Upper lobe of left lung (tissue), 4 donors: ENCODE data around the gene TBC1D32.

Experiments
- POLR2A ChIP-seq, 4 donors: fragments of 450-650 bp; IDR thresholded peaks; one replicate each; pipeline ENCODE4 v1.5.1; 2016 to 2017; ENCODE audit warnings: antibody characterized with exemption in 4 of 4, mild to moderate bottlenecking in 2 of 4
- POLR2AphosphoS5 ChIP-seq, 2 donors: sonication (generic); formaldehyde crosslinking; IDR thresholded peaks; one replicate each; pipeline ENCODE4 v1.5.1; 2017; ENCODE audit warnings: antibody characterized with exemption in 2 of 2
- TF ChIP-seq, protein P1 (sequence below), 6 experiments: fragments of 450-650 bp in 4 of 6; fragments of 200-600 bp in 2 of 6; sonication (generic) in 2 of 6; IDR thresholded peaks; one replicate each; pipeline ENCODE4 v1.5.1; 2016 to 2019; ENCODE audit warnings: antibody characterized with exemption in 6 of 6

DNA sequence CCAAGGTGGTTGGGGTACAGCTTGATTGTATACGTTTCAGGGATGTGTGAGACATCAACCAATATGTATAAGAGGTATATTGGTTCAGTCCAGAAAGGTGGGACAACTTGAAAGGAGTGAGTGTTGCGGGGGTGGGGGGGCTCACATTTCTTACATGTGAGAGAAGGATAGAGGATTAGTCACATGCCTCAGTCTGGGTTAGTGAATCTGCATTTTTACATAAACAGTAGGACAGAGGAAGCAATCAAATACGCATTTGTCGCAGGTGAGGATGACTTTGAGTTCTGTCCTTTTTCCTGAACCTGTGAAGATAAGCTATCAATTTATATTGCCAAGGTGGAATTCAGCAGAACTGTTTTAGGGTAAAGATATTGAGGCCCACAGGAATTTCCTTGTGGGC, 42.1 kb upstream of the TBC1D32 start:
- TF ChIP-seq, protein P1, sequence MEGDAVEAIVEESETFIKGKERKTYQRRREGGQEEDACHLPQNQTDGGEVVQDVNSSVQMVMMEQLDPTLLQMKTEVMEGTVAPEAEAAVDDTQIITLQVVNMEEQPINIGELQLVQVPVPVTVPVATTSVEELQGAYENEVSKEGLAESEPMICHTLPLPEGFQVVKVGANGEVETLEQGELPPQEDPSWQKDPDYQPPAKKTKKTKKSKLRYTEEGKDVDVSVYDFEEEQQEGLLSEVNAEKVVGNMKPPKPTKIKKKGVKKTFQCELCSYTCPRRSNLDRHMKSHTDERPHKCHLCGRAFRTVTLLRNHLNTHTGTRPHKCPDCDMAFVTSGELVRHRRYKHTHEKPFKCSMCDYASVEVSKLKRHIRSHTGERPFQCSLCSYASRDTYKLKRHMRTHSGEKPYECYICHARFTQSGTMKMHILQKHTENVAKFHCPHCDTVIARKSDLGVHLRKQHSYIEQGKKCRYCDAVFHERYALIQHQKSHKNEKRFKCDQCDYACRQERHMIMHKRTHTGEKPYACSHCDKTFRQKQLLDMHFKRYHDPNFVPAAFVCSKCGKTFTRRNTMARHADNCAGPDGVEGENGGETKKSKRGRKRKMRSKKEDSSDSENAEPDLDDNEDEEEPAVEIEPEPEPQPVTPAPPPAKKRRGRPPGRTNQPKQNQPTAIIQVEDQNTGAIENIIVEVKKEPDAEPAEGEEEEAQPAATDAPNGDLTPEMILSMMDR (IDR thresholded peaks at IDR 0.05), result no peak
- TF ChIP-seq POLR2AphosphoS5 (IDR thresholded peaks at IDR 0.05) (no peak), POLR2A (IDR thresholded peaks at IDR 0.05) (no peak)
